ENCODE data around the gene NFATC1. TPM values are rescaled to one million over a fixed set of nuclear protein-coding genes. Genes with fewer than 3 reads are reported as not detected.
A peak's percentile ranks its signal among the peaks of the same experiment; 100 is the strongest.

Gene NFATC1
- total RNA-seq, 4 donors from 2014 or later: 5.3 to 19.1 (median 11.8) TPM

DNA sequence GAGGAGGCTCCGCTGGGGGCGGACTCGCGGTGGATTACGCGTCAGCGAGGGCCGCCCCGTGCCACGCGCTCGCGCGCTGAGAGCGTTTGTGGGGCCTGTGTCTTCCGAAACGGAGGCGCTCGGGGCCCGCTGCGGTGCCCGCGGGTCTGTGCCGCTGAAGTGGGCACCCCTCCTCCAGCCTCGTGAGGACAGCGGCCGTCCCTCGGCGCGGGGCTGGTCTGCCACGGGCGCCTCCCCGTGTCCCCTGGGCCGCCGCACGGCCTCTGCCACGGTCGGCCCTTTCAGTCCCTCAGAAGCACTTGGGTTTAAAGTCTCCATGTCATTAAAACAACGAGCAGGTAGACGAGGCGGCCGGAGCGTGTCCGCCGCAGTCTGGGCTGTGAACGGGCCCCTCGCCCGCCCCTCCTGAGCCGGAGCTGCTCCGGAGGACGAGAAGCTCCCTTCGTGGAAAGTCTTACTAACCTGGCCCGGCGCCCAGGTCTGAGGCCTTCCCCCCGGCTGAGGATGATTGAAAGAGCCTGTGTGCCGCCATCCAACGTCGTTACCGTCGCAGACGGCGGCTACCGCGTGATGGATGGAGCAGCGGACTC, 97.6 kb downstream of the NFATC1 start:
- DNase-seq: no peak
- no peak for TF ChIP-seq POLR2A (IDR thresholded peaks at IDR 0.05)
- intact Hi-C loops (cut with DNase I; ENCODE audit: low total_unique reads): no loop called here
- H3K36me3 ChIP-seq: no peaks in the 10 kb centered on the region
- peaks cover 5 to 20% (median 6%) of the 10 kb centered on the region in 4 donors for H3K4me1 ChIP-seq
- peaks cover 0 to under 1% of the 10 kb centered on the region in 2 donors for H3K9me3 ChIP-seq
- 94 to 98% methylated on average over 13 to 65 of the region's 65 CpGs for WGBS, 2 donors (ENCODE audit: low coverage in 1 of 2)
- no peak overlapping the region for H3K4me3 ChIP-seq
- H3K27me3 ChIP-seq: no peaks in the 10 kb centered on the region
- in situ Hi-C loops (cut with MboI; ENCODE audit: low pct_ligation_motif_present in 1 of 4, low pct_unique_long_range_greater_than_20kb in 1 of 4, low sequenced_read_pairs in 3 of 4): no loop called here
- H3K27ac ChIP-seq: no peak overlapping the region

DNA sequence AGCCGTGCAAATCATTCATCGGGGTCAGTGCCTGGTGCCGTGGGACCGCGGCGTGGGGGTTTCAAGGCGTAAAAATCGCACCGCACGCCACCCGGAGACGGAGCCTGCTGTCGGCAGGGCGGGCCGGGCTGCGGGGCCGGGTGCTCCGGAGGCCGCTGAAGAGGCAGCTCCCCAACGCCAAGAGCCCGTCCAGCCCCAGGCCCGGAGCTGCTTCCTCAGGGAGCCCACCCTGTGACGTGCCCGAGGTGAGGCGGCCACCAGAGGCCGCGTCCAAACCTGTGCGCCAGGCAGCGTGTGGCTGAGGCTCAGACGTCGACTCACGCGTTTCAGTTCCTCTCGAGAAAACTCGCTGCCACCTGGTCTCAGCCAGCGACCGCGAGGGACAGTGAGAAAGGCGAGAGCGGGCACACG, 98.1 kb downstream of the NFATC1 start:
- peaks cover 5 to 20% (median 6%) of the 10 kb centered on the region in 4 donors for H3K4me1 ChIP-seq
- H3K4me3 ChIP-seq: no peak overlapping the region
- WGBS, 2 donors (ENCODE audit: low coverage in 1 of 2): 96% methylated on average over 40 of the region's 41 CpGs; no CpG with 5 or more reads in 1 of the 2 donors
- H3K36me3 ChIP-seq: no peaks in the 10 kb centered on the region
- H3K9me3 ChIP-seq: peaks cover 3 to 5% of the 10 kb centered on the region in 2 donors
- no peak for TF ChIP-seq EP300 (IDR thresholded peaks at IDR 0.05; ENCODE audit: low read depth)
- TF ChIP-seq POLR2AphosphoS5 (IDR thresholded peaks at IDR 0.05): no peak
- H3K27me3 ChIP-seq: no peaks in the 10 kb centered on the region
- DNase-seq: no peak
- intact Hi-C loops (cut with DNase I; ENCODE audit: low total_unique reads): no loop called here
- H3K27ac ChIP-seq: no peak overlapping the region
- in situ Hi-C loops (cut with MboI; ENCODE audit: low pct_ligation_motif_present in 1 of 4, low pct_unique_long_range_greater_than_20kb in 1 of 4, low sequenced_read_pairs in 3 of 4): no loop called here

DNA sequence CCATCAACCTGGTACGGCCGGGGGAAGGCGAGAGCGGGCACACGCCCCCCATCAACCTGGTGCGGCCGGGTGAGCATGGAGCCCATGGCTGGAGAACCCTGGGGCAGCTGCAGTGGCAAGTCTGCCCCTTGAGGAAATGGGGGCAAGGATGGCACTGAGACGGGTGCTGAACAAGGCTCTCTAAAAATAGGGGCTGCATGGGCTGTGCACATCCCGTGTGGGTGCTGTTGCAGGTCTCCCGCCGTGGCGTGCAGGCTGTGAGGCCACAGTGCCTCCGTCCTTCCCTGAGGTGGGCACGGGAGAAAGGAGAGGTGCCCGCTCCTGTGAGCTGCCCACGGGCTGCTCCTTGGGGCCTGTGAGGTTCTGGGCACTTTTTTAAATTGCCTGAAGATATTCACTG, 99.2 kb downstream of the NFATC1 start:
- intact Hi-C loops (cut with DNase I; ENCODE audit: low total_unique reads): no loop called here
- no peak overlapping the region for H3K27ac ChIP-seq
- 95% methylated on average over 16 of the region's 16 CpGs; no CpG with 5 or more reads in 1 of the 2 donors for WGBS, 2 donors (ENCODE audit: low coverage in 1 of 2)

DNA sequence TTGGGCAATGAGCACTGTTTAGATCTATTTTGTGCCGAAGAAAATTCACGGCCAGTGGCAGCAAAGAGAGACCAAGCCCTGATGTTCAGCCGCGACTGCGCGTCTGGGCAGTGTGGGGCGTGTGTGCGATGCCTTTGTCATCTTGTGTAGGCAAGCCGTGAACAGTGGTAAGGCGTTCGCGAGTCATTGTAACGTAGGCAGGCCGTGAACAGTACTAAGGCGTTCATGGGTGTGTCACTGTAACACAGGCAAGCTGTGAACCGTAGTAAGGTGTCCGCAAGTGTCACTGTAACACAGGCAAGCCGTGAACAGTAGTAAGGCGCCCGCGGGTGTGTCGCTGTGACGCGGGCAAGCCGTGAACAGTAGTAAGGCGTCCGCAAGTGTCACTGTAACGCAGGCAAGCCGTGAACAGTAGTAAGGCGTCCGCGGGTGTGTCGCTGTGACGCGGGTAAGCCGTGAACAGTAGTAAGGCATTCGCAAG, 99.9 kb downstream of the NFATC1 start:
- Histone ChIP-seq H3K4me1 (peaks cover 5 to 20% (median 6%) of the 10 kb centered on the region in 4 donors), H3K9me3 (peaks cover 7 to 15% of the 10 kb centered on the region in 2 donors), H3K36me3 (no peaks in the 10 kb centered on the region), H3K27ac (peak overlapping the region in 1 of 4 donors; percentile 84), H3K27me3 (no peaks in the 10 kb centered on the region), H3K4me3 (no peak overlapping the region)
- 90 to 92% methylated on average over 16 to 37 of the region's 37 CpGs for WGBS, 2 donors (ENCODE audit: low coverage in 1 of 2)
- no peak for DNase-seq
- no peak for TF ChIP-seq EP300 (IDR thresholded peaks at IDR 0.05; ENCODE audit: low read depth)
- no peak for TF ChIP-seq POLR2AphosphoS5 (IDR thresholded peaks at IDR 0.05)
- TF ChIP-seq, protein P1, sequence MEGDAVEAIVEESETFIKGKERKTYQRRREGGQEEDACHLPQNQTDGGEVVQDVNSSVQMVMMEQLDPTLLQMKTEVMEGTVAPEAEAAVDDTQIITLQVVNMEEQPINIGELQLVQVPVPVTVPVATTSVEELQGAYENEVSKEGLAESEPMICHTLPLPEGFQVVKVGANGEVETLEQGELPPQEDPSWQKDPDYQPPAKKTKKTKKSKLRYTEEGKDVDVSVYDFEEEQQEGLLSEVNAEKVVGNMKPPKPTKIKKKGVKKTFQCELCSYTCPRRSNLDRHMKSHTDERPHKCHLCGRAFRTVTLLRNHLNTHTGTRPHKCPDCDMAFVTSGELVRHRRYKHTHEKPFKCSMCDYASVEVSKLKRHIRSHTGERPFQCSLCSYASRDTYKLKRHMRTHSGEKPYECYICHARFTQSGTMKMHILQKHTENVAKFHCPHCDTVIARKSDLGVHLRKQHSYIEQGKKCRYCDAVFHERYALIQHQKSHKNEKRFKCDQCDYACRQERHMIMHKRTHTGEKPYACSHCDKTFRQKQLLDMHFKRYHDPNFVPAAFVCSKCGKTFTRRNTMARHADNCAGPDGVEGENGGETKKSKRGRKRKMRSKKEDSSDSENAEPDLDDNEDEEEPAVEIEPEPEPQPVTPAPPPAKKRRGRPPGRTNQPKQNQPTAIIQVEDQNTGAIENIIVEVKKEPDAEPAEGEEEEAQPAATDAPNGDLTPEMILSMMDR (IDR thresholded peaks at IDR 0.05): no peak
- TF ChIP-seq POLR2A (IDR thresholded peaks at IDR 0.05): no peak
- intact Hi-C loops (cut with DNase I; ENCODE audit: low total_unique reads) (no loop called here), in situ Hi-C loops (cut with MboI; ENCODE audit: low pct_ligation_motif_present in 1 of 4, low pct_unique_long_range_greater_than_20kb in 1 of 4, low sequenced_read_pairs in 3 of 4) (no loop called here)

More for the DNA sequence above, 99.2 kb downstream of the NFATC1 start:
- TF ChIP-seq, protein P1 (IDR thresholded peaks at IDR 0.05): no peak
- no peak for TF ChIP-seq EP300 (IDR thresholded peaks at IDR 0.05; ENCODE audit: low read depth)
- TF ChIP-seq POLR2AphosphoS5 (IDR thresholded peaks at IDR 0.05): no peak
- TF ChIP-seq POLR2A (IDR thresholded peaks at IDR 0.05): no peak
- Histone ChIP-seq H3K36me3 (no peaks in the 10 kb centered on the region), H3K27me3 (no peaks in the 10 kb centered on the region), H3K4me3 (no peak overlapping the region), H3K4me1 (peaks cover 5 to 20% (median 6%) of the 10 kb centered on the region in 4 donors), H3K9me3 (peaks cover 7 to 15% of the 10 kb centered on the region in 2 donors)
- DNase-seq: no peak
- in situ Hi-C loops (cut with MboI; ENCODE audit: low pct_ligation_motif_present in 1 of 4, low pct_unique_long_range_greater_than_20kb in 1 of 4, low sequenced_read_pairs in 3 of 4): no loop called here

DNA sequence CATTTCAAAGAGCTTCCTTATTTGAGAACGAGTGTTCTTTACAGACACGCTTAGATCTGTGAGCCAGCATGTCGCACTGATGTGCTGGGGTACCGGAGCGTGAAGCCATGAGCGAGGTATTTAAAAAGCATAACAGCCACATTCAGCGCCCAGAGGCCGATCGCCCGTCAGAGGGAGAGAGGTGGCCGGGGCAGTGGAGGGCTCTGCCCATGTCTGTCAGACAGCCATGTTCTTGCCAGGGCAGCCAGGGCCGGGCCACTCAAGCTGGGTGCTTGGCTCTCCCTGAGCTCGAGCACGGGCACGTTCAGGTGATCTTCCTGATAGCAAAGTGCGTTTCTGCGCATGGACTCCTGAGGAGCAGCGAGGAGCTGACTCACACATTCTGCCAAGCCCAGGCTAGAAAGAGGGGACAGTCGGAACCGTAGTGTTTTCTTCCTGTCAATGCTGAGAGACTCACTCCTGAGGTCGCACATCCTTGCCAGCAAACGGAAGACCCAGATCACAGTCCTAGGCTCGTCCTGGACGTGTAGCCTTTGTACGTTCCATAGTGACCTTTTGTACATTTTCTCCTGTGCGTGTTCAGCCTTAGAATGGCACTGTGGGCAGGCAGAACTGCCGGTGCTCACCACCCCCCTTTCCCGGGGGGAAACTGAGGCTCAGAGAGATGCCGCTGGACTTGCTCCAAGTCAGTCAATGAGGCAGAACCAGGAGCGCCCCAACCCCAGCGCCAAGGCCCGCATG, 100.7 kb downstream of the NFATC1 start:
- H3K27ac ChIP-seq: peak overlapping the region; percentile 48 to 84 (median 70)
- no peaks in the 10 kb centered on the region for H3K27me3 ChIP-seq
- no peak overlapping the region for H3K4me3 ChIP-seq
- no peak for DNase-seq
- peaks cover 7 to 15% of the 10 kb centered on the region in 2 donors for H3K9me3 ChIP-seq
- H3K4me1 ChIP-seq: peaks cover 5 to 20% (median 6%) of the 10 kb centered on the region in 4 donors
- whole genome bisulfite sequencing, 2 donors (ENCODE audit: low coverage in 1 of 2): 77 to 100% methylated on average over 3 to 32 of the region's 32 CpGs
- no peaks in the 10 kb centered on the region for H3K36me3 ChIP-seq
- TF ChIP-seq, protein P1 (IDR thresholded peaks at IDR 0.05): no peak
- TF ChIP-seq POLR2A (IDR thresholded peaks at IDR 0.05) (no peak), EP300 (IDR thresholded peaks at IDR 0.05; ENCODE audit: low read depth) (no peak), POLR2AphosphoS5 (IDR thresholded peaks at IDR 0.05) (no peak)
- in situ Hi-C loops (cut with MboI; ENCODE audit: low pct_ligation_motif_present in 1 of 4, low pct_unique_long_range_greater_than_20kb in 1 of 4, low sequenced_read_pairs in 3 of 4) (no loop called here), intact Hi-C loops (cut with DNase I; ENCODE audit: low total_unique reads) (no loop called here)

Measured in transverse colon (tissue), 4 donors.